Activated CD4-positive, CD25-positive, alpha-beta regulatory T cell treated with anti-CD3 and anti-CD28 coated beads, Interleukin-2, amount 50 U/mL, for 24 hours (primary cell): ENCODE data around the gene IKBIP.
A peak's percentile ranks its signal among the peaks of the same experiment; 100 is the strongest.
"Not testable (repeated sequence)": the region's sequence is repeated elsewhere in the genome, so short reads cannot be mapped to it uniquely, and the experiment has no call there.

Experiments
- ATAC-seq, 2 donors: fragments of 150-1000 bp; cut with Tn5 transposase; one replicate each; pipeline ENCODE4 v1.10.0; 2021; ENCODE audit warnings: mild to moderate bottlenecking in 1 of 2, moderate library complexity in 1 of 2

IKBIP gene, protein sequence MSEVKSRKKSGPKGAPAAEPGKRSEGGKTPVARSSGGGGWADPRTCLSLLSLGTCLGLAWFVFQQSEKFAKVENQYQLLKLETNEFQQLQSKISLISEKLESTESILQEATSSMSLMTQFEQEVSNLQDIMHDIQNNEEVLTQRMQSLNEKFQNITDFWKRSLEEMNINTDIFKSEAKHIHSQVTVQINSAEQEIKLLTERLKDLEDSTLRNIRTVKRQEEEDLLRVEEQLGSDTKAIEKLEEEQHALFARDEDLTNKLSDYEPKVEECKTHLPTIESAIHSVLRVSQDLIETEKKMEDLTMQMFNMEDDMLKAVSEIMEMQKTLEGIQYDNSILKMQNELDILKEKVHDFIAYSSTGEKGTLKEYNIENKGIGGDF

DNA sequence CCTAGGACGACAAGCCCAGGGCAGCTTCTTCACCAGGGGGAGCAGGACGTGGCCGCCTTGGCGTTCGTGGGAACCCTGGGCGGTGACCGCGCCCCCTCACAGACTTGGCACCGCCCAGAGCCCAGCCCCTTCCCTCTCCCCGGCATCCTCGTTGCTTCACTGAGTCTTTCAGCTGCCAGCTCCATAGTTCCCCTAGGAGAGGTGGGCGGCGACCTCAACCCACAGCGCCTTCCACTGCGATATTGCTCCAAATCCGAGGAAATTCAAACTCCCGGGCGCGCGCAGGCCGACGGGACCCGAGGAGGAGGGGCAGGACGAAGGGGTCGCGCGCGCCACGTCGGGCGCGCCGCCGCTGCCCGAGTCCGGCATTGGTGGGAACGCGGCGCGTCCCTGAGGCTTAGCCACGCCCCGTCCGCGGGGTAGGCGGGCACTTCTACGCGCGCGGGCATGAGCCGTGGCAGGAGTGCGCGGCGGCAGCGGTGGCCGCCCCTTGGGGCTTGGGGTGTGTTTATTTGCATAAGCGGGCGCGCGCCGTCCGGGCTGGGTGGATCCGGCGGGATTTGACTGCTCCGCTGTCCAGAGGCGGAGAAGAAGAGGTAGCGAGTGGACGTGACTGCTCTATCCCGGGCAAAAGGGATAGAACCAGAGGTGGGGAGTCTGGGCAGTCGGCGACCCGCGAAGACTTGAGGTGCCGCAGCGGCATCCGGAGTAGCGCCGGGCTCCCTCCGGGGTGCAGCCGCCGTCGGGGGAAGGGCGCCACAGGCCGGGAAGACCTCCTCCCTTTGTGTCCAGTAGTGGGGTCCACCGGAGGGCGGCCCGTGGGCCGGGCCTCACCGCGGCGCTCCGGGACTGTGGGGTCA lies at the start of gene IKBIP, which contains the start of gene APAF1:
TSS of gene IKBIP (minus strand) at position 77 of the 860 bp plus-strand sequence. CDS start 87 bp downstream, outside the sequence.
TSS of gene APAF1 (plus strand) at position 579 of the 860 bp plus-strand sequence. CDS start 3,070 bp downstream, outside the sequence.
- ATAC-seq, result peak; percentile 92

DNA sequence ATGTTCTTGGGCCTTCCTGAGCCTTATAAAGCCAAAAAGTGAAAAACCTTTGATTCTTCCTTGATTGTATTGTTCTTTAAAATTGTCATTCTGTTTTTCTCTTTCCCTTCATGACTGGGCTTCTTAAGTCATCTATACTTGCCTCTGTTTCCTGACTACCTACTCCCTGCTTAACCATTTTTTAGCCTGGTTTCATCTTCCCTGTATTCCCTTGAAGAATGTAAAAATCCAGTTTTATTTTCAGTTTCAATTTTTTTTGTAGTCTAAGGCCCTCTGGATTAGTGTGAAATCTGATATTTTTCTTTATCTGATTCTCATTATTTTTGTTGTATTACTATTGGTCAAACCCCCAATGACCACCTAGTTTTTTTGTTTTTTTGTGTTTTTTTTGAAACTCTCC lies 46.8 kb upstream of the IKBIP start:
- ATAC-seq, result no peak

DNA sequence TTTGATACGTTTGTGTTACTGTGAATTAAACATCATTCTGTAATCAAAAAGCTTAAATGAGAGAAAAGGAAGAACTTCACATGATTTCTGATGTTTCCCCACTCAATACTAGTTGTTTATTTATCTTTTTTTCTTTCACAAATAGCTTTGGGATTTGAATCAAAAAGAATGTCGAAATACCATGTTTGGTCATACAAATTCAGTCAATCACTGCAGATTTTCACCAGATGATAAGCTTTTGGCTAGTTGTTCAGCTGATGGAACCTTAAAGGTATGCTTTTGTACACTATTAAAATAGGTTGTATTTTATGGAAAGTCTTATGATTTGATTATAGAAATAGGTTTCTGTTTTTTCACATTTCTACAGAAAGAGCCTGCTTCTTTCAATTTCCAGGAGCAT lies 42.0 kb upstream of the IKBIP start:
- ATAC-seq, result no peak

GRCh38 chr12:98684199-98684598 lies 39.6 kb upstream of the IKBIP start:
- no peak for ATAC-seq

DNA sequence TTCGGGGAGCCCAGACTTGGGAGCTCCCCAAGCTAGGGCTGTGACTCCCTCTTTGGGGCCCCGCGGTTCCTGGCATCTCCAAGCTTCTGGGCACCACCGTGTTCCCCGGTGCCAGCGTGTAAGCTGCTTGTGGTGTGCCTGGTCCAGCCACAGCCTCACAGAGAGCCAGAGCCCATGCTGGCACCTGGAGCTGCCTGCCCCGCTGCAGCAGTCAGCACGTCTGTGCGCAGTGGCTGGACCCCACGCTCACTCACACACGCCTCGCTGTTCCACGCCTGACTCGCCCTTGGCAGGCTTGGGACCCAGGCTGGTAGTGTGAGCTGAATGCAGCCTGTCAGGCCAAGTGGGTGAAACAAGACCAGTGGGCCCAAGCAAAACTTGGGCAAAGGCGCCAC lies 35.0 kb upstream of the IKBIP start:
- ATAC-seq, result no peak

DNA sequence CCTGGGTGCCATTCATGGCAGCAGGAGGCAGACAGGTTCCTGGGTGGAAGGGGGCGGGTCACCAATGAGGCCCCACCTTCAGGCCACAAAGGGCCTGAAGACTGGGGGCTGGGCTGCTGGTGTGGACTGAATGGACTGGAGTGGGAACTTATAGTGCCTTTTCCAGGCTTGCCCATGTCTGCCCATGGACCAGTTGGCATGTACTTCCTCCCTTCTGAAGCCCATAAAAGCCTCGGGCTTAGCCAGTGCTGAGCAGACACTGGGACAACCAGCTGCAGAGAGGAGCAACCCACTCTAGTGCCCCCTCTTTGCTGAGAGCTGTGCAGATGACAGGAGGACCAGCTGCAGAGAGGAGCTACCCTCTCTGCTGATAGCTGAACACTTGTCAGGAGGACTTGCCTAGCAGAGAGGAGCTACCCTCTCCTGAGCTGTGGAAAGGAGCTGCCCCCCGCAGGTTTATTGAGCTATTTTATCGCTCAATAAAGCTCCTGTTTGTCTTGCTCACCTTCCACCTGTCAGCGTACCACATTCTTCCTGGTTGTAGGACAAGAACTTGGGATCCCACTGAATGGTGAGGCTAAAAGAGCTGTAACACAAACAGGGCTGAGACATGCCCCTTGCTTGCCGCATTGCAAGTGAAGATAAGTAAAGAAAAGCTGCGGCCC lies 34.5 kb upstream of the IKBIP start:
- ATAC-seq, result no peak

DNA sequence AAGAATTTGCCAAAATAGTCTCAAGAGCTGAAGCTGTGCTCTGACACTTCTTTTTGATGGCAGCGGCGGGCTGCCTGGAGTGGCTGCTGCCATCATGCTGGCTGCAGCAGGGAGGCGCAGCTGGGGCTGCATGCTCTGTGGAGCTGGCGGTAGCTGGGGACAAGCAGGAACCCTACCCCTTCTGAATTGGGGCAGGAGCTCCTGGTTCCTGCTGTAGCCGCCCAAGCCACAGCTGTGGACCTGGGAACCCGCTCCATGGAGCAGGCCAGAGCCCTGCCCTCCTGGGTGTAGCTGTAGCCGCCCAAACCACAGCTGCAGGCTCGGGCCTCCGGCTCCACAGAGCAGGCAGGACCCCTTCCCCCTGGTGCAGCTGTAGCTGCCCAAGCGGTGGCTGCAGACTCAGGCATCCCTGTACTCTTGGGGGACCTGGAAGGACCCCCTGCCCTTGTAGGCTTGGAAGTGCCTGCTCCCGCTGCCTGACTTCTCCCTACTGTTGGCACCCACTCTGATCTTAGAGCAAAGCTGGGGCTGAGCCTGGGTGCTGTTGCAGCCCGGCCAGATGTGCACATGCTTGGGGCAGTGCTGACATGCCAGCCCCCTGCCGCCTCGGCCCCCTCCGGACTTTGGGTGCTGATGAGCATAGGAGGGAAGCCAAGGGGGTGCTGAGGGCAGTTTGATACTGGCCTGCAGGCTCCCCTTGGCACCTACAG lies 33.8 kb upstream of the IKBIP start:
- ATAC-seq, result no peak

- ATAC-seq, result no peak
Measured at GRCh38 chr12:98674841-98675240, 30.3 kb upstream of the IKBIP start.

DNA sequence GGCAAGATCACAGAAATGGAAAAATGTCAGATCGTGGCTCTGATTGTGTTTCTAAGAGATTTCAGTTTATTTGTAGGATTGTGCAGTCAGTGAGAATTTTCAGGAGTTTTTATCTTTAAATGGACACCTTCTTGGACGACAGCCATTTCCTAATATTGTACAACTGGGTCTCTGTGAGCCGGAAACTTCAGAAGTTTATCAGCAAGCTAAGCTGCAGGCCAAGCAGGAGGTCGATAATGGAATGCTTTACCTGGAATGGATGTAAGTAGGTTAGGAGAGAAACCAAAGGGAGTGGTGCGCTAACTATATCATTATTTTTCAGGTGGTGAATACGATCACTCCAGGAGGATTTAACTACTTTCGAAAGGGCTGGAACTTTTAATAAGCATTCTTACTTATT lies 26.9 kb upstream of the IKBIP start:
- no peak for ATAC-seq

- no peak for ATAC-seq
Measured at GRCh38 chr12:98669751-98670150, 25.2 kb upstream of the IKBIP start.

DNA sequence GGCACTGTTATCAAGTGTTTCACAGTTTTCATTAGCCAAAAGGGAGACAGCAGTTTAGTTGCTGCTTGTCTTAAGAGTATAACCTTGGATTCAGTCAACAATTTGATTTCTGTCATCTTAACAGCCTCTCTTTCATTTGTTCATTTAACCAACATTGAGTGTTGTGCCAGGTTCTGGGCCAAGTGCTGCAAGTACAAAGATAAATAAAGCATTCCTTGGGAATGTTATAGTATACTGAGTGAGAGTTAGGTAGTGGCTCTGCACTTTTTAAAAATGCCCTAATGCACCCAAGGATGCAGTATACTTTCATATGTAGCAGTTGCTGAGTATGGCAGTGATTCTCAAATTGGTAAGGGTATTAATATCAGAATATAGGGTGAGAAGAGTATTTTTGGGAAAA lies 15.9 kb upstream of the IKBIP start:
- no peak for ATAC-seq

DNA sequence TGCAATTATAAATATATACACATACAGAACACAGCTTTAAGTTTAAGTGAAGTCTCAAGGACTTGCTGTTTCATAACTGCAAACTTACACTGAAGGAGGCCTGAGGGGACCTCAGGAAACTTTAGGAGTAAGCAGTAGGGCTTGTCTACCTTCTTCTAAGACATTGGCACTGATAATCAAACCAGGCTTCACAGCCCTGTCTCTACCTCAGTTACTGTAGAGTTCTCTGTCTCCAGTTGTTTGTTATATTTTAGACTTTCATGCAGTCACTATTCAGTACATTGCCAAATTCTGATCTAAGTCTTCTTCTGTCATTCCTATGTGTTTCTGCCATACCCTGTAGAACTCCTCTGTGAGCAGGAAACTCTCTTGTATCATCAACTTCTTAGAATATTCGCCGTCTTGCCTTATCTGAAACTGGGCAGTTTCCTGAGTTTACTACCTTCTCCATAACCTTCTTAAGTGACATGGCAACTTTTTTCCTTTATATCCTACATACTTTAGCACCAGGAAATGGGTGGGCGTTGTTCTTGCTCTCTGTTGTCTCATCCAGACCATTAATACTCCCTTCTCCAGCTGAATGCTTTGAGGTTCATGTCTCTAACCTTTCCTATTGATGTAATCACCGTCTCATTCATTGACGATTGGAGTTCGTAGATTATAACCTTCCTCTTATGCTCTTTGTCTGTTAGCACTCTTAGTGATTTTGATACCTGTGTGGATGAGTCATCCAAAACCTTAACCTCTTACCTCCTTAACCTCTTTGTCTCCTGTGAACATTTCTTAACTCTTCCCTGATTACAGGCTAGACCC lies 11.9 kb upstream of the IKBIP start:
- ATAC-seq, result peak; percentile 94 to 97

- ATAC-seq, result no peak
Measured at GRCh38 chr12:98653866-98654493, 9.4 kb upstream of the IKBIP start.

GRCh38 chr12:98651328-98651727 lies 6.7 kb upstream of the IKBIP start:
- no peak for ATAC-seq

DNA sequence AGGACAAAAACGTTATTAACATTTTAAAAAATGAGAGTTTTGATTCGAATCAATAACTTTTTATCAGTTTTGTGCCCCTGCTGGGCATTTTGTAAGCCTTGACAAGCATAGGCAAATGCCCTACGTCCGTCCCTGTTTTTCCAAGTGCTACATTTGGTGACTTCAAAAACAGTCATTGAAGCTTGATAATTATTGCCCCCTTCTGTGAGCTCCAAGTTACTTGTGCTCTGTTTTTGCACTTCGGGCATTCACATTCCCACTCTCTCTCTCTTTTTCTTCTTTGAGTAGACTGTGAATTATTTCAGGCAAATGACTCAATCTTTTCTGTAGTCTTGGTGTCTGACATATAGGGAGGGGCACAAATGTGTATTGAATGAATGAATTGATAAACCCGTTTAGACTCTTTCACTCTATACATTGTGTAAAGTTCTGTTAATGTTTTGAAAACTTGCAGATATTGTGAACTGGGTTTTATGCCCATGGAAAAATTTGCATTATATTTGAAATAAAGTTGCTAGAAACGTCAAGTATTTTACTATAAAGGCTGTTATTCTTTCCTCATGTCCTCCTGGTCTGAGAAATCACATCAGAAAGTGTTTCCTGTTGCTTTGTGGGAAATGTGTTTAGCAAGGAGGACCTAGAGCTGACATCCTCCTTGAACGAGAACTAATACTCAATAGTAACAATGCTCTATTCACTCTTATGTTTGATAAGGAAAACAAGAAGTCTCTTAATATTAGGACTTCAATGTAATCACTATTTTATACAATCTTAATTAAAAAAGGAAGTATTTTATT lies 1.9 kb upstream of the IKBIP start:
- ATAC-seq, result no peak

DNA sequence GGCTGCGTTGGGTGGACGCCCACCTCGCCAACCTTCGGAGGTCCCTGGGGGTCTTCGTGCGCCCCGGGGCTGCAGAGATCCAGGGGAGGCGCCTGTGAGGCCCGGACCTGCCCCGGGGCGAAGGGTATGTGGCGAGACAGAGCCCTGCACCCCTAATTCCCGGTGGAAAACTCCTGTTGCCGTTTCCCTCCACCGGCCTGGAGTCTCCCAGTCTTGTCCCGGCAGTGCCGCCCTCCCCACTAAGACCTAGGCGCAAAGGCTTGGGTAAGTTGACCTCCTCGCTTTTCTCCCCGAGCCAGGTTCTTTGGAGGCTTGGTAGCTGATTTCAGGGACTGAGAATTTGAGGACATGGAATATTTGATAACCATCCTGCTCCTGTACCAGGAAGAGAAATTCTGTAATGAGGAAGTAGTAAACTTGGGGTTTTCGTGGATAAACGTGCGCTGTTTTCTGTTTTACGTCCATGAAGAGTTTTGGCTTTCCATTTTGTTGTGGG lies 1.0 kb upstream of the IKBIP start:
- ATAC-seq, result no peak

DNA sequence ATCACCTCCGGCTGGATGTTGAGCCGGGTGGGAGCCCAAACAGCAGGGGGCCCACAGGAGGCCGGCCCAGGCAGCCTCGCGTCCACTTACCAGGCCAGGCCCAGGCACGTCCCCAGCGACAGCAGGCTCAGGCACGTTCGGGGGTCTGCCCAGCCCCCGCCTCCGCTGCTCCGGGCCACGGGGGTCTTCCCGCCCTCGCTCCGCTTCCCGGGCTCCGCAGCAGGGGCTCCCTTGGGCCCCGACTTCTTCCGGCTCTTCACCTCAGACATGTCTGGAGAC lies 216 bp downstream of the IKBIP start:
- peak; percentile 2 to 10 for ATAC-seq

- ATAC-seq, result not testable (repeated sequence)
Measured at GRCh38 chr12:98642801-98643200, 1.8 kb downstream of the IKBIP start.

- no peak for ATAC-seq
Measured at GRCh38 chr12:98639491-98639890, 5.1 kb downstream of the IKBIP start.

DNA sequence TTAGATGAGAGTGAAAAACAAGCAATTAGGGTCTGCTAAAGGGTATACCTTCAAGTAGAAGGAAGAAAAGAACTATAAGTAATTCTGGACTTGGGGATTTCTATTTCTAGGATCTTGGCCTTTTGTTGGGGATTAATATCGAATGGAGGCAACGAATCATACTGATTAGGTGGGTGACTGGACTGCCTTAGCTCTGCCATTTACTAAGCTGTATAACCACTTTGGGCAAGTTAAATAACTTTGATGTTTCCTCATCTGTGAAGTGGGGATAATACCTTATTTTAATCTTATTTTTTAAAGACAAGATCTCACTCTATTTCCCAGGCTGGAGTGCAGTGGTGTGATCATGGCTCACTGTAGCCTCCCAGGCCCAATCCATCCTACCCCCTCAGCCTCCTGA lies 6.6 kb downstream of the IKBIP start:
- ATAC-seq, result peak; percentile 33 to 44
